ENCODE data around the gene PARP3.

DNA sequence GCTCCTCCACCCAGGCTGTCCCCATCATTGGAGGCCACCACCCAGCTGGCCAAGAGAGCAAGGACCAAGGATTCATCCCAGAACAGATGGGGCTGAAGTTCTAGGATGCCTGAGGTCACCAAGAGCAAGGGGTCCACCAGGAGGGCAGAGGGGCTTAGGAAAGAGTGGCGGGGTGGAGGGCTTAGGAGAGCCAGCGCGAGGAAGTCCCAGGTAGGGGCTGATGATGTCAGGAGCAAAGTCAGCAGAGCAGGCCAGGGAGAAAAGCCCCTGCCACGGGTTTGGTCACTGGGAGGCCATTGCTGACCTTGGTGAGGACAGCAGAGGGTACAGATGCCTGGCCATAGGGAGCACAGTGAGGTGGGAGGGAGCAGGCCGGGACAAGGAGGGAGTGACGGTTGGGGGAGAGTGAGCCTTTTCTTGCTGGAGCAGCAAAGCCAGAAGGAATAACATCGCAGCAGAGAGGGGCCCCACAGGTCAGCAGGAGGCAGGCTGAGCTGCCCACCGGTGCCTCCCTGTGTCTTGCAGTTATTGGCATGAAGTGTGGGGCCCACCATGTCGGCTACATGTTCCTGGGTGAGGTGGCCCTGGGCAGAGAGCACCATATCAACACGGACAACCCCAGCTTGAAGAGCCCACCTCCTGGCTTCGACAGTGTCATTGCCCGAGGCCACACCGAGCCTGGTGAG is 5.2 kb downstream of the PARP3 start:
- TF ChIP-seq, protein P1, sequence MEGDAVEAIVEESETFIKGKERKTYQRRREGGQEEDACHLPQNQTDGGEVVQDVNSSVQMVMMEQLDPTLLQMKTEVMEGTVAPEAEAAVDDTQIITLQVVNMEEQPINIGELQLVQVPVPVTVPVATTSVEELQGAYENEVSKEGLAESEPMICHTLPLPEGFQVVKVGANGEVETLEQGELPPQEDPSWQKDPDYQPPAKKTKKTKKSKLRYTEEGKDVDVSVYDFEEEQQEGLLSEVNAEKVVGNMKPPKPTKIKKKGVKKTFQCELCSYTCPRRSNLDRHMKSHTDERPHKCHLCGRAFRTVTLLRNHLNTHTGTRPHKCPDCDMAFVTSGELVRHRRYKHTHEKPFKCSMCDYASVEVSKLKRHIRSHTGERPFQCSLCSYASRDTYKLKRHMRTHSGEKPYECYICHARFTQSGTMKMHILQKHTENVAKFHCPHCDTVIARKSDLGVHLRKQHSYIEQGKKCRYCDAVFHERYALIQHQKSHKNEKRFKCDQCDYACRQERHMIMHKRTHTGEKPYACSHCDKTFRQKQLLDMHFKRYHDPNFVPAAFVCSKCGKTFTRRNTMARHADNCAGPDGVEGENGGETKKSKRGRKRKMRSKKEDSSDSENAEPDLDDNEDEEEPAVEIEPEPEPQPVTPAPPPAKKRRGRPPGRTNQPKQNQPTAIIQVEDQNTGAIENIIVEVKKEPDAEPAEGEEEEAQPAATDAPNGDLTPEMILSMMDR (IDR thresholded peaks at IDR 0.05) = no peak
- no peak for TF ChIP-seq POLR2A (IDR thresholded peaks at IDR 0.05)
- TF ChIP-seq POLR2AphosphoS5 (IDR thresholded peaks at IDR 0.05; ENCODE audit: insufficient read depth in 1 of 2, low read depth in 1 of 2) = no peak

Measured in vagina (tissue), 2 donors.